ENCODE results near the gene PARD6G. TPM values are rescaled to one million over a fixed set of nuclear protein-coding genes. Genes with fewer than 3 reads are reported as not detected.

The PARD6G gene
- total RNA-seq, 1 donor from 2014 or later, result 28.3 TPM

- peak overlapping the region; percentile 10 for H3K27ac Mint-ChIP-seq (ENCODE audit: unreplicated experiment)
- H3K4me3 Mint-ChIP-seq, result no peak overlapping the region
- H3K4me1 Mint-ChIP-seq, result peaks cover 42% of the 10 kb centered on the region
These were observed 47.0 kb downstream of the PARD6G start for GRCh38 chr18:80200171-80200931.

GRCh38 chr18:80198994-80199748 is 48.1 kb downstream of the PARD6G start:
- peaks cover 40% of the 10 kb centered on the region for H3K4me1 Mint-ChIP-seq
- no peak for TF ChIP-seq CTCF (conservative IDR thresholded peaks at IDR 0.05)
- H3K27ac Mint-ChIP-seq (ENCODE audit: unreplicated experiment), result no peak overlapping the region
- H3K9me3 Mint-ChIP-seq, result no peaks in the 10 kb centered on the region
- no peak for DNase-seq (ENCODE audit: low read depth, low spot score)
- H3K27me3 Mint-ChIP-seq (ENCODE audit: low read depth), result no peaks in the 10 kb centered on the region
- H3K36me3 Mint-ChIP-seq (ENCODE audit: low read depth), result peaks cover 3% of the 10 kb centered on the region
- H3K4me3 Mint-ChIP-seq, result no peak overlapping the region

More at GRCh38 chr18:80200171-80200931, 47.0 kb downstream of the PARD6G start:
- H3K36me3 Mint-ChIP-seq (ENCODE audit: low read depth), result no peaks in the 10 kb centered on the region
- no peaks in the 10 kb centered on the region for H3K9me3 Mint-ChIP-seq
- peak; percentile 18 for DNase-seq (ENCODE audit: low read depth, low spot score)
- H3K27me3 Mint-ChIP-seq (ENCODE audit: low read depth), result no peaks in the 10 kb centered on the region
- TF ChIP-seq CTCF (conservative IDR thresholded peaks at IDR 0.05), result no peak

GRCh38 chr18:80198391-80198790 is 48.9 kb downstream of the PARD6G start:
- no peak overlapping the region for H3K4me3 Mint-ChIP-seq
- H3K9me3 Mint-ChIP-seq, result no peaks in the 10 kb centered on the region
- peaks cover 3% of the 10 kb centered on the region for H3K36me3 Mint-ChIP-seq (ENCODE audit: low read depth)
- no peak overlapping the region for H3K27ac Mint-ChIP-seq (ENCODE audit: unreplicated experiment)
- H3K4me1 Mint-ChIP-seq, result peaks cover 39% of the 10 kb centered on the region
- no peaks in the 10 kb centered on the region for H3K27me3 Mint-ChIP-seq (ENCODE audit: low read depth)
- no peak for TF ChIP-seq CTCF (conservative IDR thresholded peaks at IDR 0.05)
- no peak for DNase-seq (ENCODE audit: low read depth, low spot score)

GRCh38 chr18:80197528-80197927 is 49.8 kb downstream of the PARD6G start:
- H3K36me3 Mint-ChIP-seq (ENCODE audit: low read depth), result peaks cover 3% of the 10 kb centered on the region
- no peaks in the 10 kb centered on the region for H3K27me3 Mint-ChIP-seq (ENCODE audit: low read depth)
- no peaks in the 10 kb centered on the region for H3K9me3 Mint-ChIP-seq
- H3K4me3 Mint-ChIP-seq, result no peak overlapping the region
- DNase-seq (ENCODE audit: low read depth, low spot score), result no peak
- H3K4me1 Mint-ChIP-seq, result peaks cover 39% of the 10 kb centered on the region
- H3K27ac Mint-ChIP-seq (ENCODE audit: unreplicated experiment), result no peak overlapping the region
- no peak for TF ChIP-seq CTCF (conservative IDR thresholded peaks at IDR 0.05)

- TF ChIP-seq CTCF (conservative IDR thresholded peaks at IDR 0.05), result no peak
- peak overlapping the region; percentile 56 for H3K4me3 Mint-ChIP-seq
- DNase-seq (ENCODE audit: low read depth, low spot score), result no peak
- H3K27ac Mint-ChIP-seq (ENCODE audit: unreplicated experiment), result no peak overlapping the region
- H3K4me1 Mint-ChIP-seq, result peaks cover 39% of the 10 kb centered on the region
- H3K9me3 Mint-ChIP-seq, result no peaks in the 10 kb centered on the region
- no peaks in the 10 kb centered on the region for H3K27me3 Mint-ChIP-seq (ENCODE audit: low read depth)
- H3K36me3 Mint-ChIP-seq (ENCODE audit: low read depth), result peaks cover 3% of the 10 kb centered on the region
These were observed 50.6 kb downstream of the PARD6G start for GRCh38 chr18:80196528-80197320.
